ENCODE data around the gene CNNM1.

GRCh38 chr10:99304862-99305229, 24.3 kb upstream of the CNNM1 start:
- TF ChIP-seq POLR2A (IDR thresholded peaks at IDR 0.05; ENCODE audit: low read depth, low read length): no peak
- TF ChIP-seq JUN (IDR thresholded peaks at IDR 0.05; ENCODE audit: borderline replicate concordance, insufficient read depth, insufficient read length, low read depth): no peak

Data from endothelial cell of umbilical vein (primary cell).